IMR-90 (cell line): ENCODE results near the gene KIF18A. TPM values are rescaled to one million over a fixed set of nuclear protein-coding genes. Genes with fewer than 3 reads are reported as not detected.

Experiments
- ATAC-seq: fragments of 200-7000 bp; cut with Tn5 transposase; 2 replicates; pipeline ENCODE4 v1.9.1; 2020; ENCODE audit warnings: low read depth, mild to moderate bottlenecking, moderate library complexity
- BruUV-seq: library from RNA; stranded (reverse); fragments of 400-500 nt; replicated peaks from 2 replicates; lab custom pipeline; 2021; lab: Mats Ljungman, UMichigan
- CTCF ChIA-PET: fragments of 300-600 bp; formaldehyde crosslinking; extraction: SDS; loops from one replicate; lab custom pipeline; 2021; ENCODE audit warnings: antibody characterized with exemption; lab: Yijun Ruan, JAX
- POLR2A ChIA-PET: fragments of 300-600 bp; sonication (Branson Sonifier 250); formaldehyde crosslinking; loops from one replicate; lab custom pipeline; 2022; ENCODE audit warnings: antibody characterized with exemption; ENCODE audit not compliant: unreplicated experiment; lab: Charles Lee
- DNase-seq: peaks from one replicate; pipeline ENCODE4 v3.0.0; 2013
- H2AFZ ChIP-seq: replicated peaks from 2 replicates; pipeline ENCODE3; 2013; ENCODE audit warnings: low read length, mild to moderate bottlenecking; ENCODE audit not compliant: poor library complexity
- H2AK5ac ChIP-seq: 2 replicates; pipeline ENCODE4 v1.6.1; 2013; ENCODE audit warnings: low read depth, low read length, inconsistent platforms
- H2AK9ac ChIP-seq: replicated peaks from 2 replicates; pipeline ENCODE3; 2013; ENCODE audit warnings: mild to moderate bottlenecking, low read depth, low read length, moderate library complexity; ENCODE audit not compliant: poor library complexity
- H2BK120ac ChIP-seq: 2 replicates; pipeline ENCODE4 v1.6.1; 2013; ENCODE audit warnings: low read depth, low read length, inconsistent platforms
- H2BK15ac ChIP-seq: 3 replicates; pipeline ENCODE4 v1.6.1; 2013; ENCODE audit warnings: low read depth, low read length, inconsistent platforms
- H2BK20ac ChIP-seq: 2 replicates; pipeline ENCODE4 v1.6.1; 2013; ENCODE audit warnings: low read depth, mild to moderate bottlenecking, inconsistent platforms, low read length, moderate library complexity
- H2BK5ac ChIP-seq: 2 replicates; pipeline ENCODE4 v1.6.1; 2013; ENCODE audit warnings: mild to moderate bottlenecking, low read depth, low read length, inconsistent platforms; ENCODE audit not compliant: poor library complexity, severe bottlenecking
- H3K14ac ChIP-seq: replicated peaks from 2 replicates; pipeline ENCODE4 v1.6.1; 2013; ENCODE audit warnings: low read depth, low read length, inconsistent platforms
- H3K18ac ChIP-seq: 2 replicates; pipeline ENCODE4 v1.6.1; 2013; ENCODE audit warnings: low read depth, low read length, control low read depth
- H3K23ac ChIP-seq: 2 replicates; pipeline ENCODE4 v1.6.1; 2013; ENCODE audit warnings: low read depth, low read length, inconsistent platforms
- H3K27ac ChIP-seq: 2 replicates; pipeline ENCODE4 v1.5.1; 2013; ENCODE audit warnings: mild to moderate bottlenecking, control low read depth, low read length; ENCODE audit not compliant: insufficient read depth
- H3K27me3 ChIP-seq: 2 replicates; pipeline ENCODE4 v1.6.1; 2013; ENCODE audit warnings: low read length; ENCODE audit not compliant: control insufficient read depth, insufficient read depth
- H3K36me3 ChIP-seq: 2 replicates; pipeline ENCODE4 v1.6.1; 2013; ENCODE audit warnings: low read length, mixed read lengths; ENCODE audit not compliant: control insufficient read depth, insufficient read depth
- H3K4ac ChIP-seq: 2 replicates; pipeline ENCODE4 v1.6.1; 2013; ENCODE audit warnings: low read depth, low read length, inconsistent platforms
- H3K4me1 ChIP-seq: 2 replicates; pipeline ENCODE4 v1.6.1; 2013; ENCODE audit warnings: low read length, mixed read lengths; ENCODE audit not compliant: control insufficient read depth, insufficient read depth
- H3K4me2 ChIP-seq: 2 replicates; pipeline ENCODE4 v1.6.1; 2013; ENCODE audit warnings: low read depth, mild to moderate bottlenecking, control low read depth, low read length, moderate library complexity
- H3K4me3 ChIP-seq: 2 replicates; pipeline ENCODE4 v1.5.1; 2013; ENCODE audit warnings: low read depth, mild to moderate bottlenecking, control low read depth, low read length, moderate library complexity; ENCODE audit not compliant: insufficient read depth
- H3K56ac ChIP-seq: 2 replicates; pipeline ENCODE4 v1.6.1; 2013; ENCODE audit warnings: low read length, inconsistent platforms; ENCODE audit not compliant: insufficient read depth; ENCODE audit errors: extremely low read depth
- H3K79me1 ChIP-seq, 2 experiments: 2 replicates each; pipeline ENCODE4 v1.6.1; 2013; ENCODE audit warnings: low read length in 2 of 2, inconsistent platforms in 1 of 2, low read depth in 1 of 2
- H3K9ac ChIP-seq: 2 replicates; pipeline ENCODE4 v1.6.1; 2013; ENCODE audit warnings: low read depth, low read length, control low read depth
- H3K9me1 ChIP-seq: 2 replicates; pipeline ENCODE4 v1.6.1; 2013; ENCODE audit warnings: low read length, inconsistent platforms; ENCODE audit not compliant: insufficient read depth
- H3K9me3 ChIP-seq: 2 replicates; pipeline ENCODE4 v1.6.1; 2013; ENCODE audit warnings: low read length; ENCODE audit not compliant: control insufficient read depth, insufficient read depth
- H4K20me1 ChIP-seq: 2 replicates; pipeline ENCODE4 v1.6.1; 2013; ENCODE audit warnings: low read length, inconsistent platforms; ENCODE audit not compliant: insufficient read depth
- H4K5ac ChIP-seq: 2 replicates; pipeline ENCODE4 v1.6.1; 2013; ENCODE audit warnings: mild to moderate bottlenecking, low read depth, low read length, control low read depth
- H4K8ac ChIP-seq, 2 experiments: 2 replicates each; pipeline ENCODE4 v1.6.1; 2013; ENCODE audit warnings: low read depth in 2 of 2, low read length in 2 of 2, control low read depth in 1 of 2, inconsistent platforms in 1 of 2
- H4K91ac ChIP-seq: 2 replicates; pipeline ENCODE4 v1.6.1; 2013; ENCODE audit warnings: low read depth, low read length, inconsistent platforms; ENCODE audit not compliant: insufficient read depth
- BHLHE40 ChIP-seq: fragments of 150-350 bp; IDR thresholded peaks from 2 replicates; pipeline ENCODE4 v1.6.1; 2016; ENCODE audit warnings: mild to moderate bottlenecking, low read depth, low read length
- CHD1 ChIP-seq: IDR thresholded peaks from 2 replicates; pipeline ENCODE4 v1.6.1; 2012; ENCODE audit warnings: low read depth, low read length, improper control_type of control experiment
- FOS ChIP-seq: fragments of 150-350 bp; IDR thresholded peaks from 2 replicates; pipeline ENCODE4 v1.6.1; 2016; ENCODE audit warnings: low read depth, low read length
- MAFK ChIP-seq: IDR thresholded peaks from 2 replicates; pipeline ENCODE4 v1.6.1; 2012; ENCODE audit warnings: low read depth, low read length, improper control_type of control experiment
- MAZ ChIP-seq: IDR thresholded peaks from 2 replicates; pipeline ENCODE4 v1.6.1; 2012; ENCODE audit warnings: low read depth, mild to moderate bottlenecking, low read length, improper control_type of control experiment, moderate library complexity, borderline replicate concordance
- MXI1 ChIP-seq: IDR thresholded peaks from 2 replicates; pipeline ENCODE4 v1.6.1; 2012; ENCODE audit warnings: low read depth, mild to moderate bottlenecking, low read length, moderate library complexity, borderline replicate concordance
- NFE2L2 ChIP-seq: fragments of 150-350 bp; IDR thresholded peaks from 2 replicates; pipeline ENCODE4 v1.6.1; 2016; ENCODE audit warnings: low read depth, mild to moderate bottlenecking, low read length
- RAD21 ChIP-seq: IDR thresholded peaks from 2 replicates; pipeline ENCODE4 v1.6.1; 2012; ENCODE audit warnings: low read length, improper control_type of control experiment
- SMC3 ChIP-seq: fragments of 150-350 bp; IDR thresholded peaks from 2 replicates; pipeline ENCODE4 v1.6.1; 2016; ENCODE audit warnings: low read depth, mild to moderate bottlenecking, antibody characterized with exemption, low read length, moderate library complexity
- WGBS, 2 experiments: methylation state at CpG; one replicate each; pipeline versions ENCODE4 v1.1.5 to v1.1.7; 2013; ENCODE audit warnings: missing lambda C conversion rate in 2 of 2; ENCODE audit not compliant: insufficient read length in 1 of 2; ENCODE audit errors: extremely low coverage in 2 of 2; 5-methylcytosine and 5-hydroxymethylcytosine counted together
- dilution Hi-C: fragments of 300-500 bp; cut with HindIII; formaldehyde crosslinking; loops from one replicate; pipeline ENCODE4 v1.14.3; 2018; ENCODE audit warnings: low sequenced_read_pairs; ENCODE audit not compliant: unreplicated experiment
- in situ Hi-C: fragments of 300-500 bp; cut with MboI; formaldehyde crosslinking; loops from 3 replicates; pipeline ENCODE4 v1.14.3; 2019; ENCODE audit warnings: low sequenced_read_pairs, inconsistent platforms, mixed read lengths
- intact Hi-C: fragments of 100-400 bp; cut with micrococcal nuclease; formaldehyde crosslinking; loops from 2 replicates; pipeline ENCODE4 v1.10.0; 2022
- polyA plus RNA-seq, 3 experiments: library from polyadenylated mRNA; depleted of rRNA; stranded (reverse); fragments of >200 nt; gene quantifications; 2 replicates each; pipeline ENCODE4 v1.2.3, GENCODE V29; 2012; ENCODE audit warnings: low replicate concordance in 1 of 3
- total RNA-seq: library from RNA; depleted of rRNA; stranded (reverse); fragments of >200 nt; gene quantifications from 2 replicates; pipeline ENCODE4 v1.2.3, GENCODE V29; 2012
- TF ChIP-seq, protein P1 (sequence below): fragments of 150-350 bp; IDR thresholded peaks from 2 replicates; pipeline ENCODE4 v1.6.1; 2017; ENCODE audit warnings: mild to moderate bottlenecking, antibody characterized with exemption, low read length, low read depth

KIF18A gene
- total and polyA plus RNA-seq, 2 of the 4 experiments (the other 2 are of a cell fraction): 8.9 to 24.4 TPM

DNA sequence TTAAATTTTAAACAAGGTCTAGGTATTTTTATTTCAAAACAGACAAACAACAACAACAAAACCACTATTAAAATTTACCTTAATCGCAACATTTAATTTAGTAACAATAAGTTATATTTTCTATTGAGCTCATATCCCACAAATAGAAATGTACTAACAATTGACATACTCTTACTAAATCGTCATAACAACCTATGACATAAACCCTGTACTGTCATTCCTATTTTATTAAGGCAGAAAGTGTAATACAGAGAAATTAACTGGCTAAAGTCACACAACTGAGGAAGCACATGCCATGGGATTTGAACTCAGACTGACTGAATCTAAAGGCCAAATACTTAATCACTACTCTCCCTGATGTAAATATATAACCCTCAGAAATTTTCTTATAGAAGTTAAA lies 3.0 kb downstream of the KIF18A start:
- H4K91ac ChIP-seq: no peak overlapping the region
- dilution Hi-C loops: no loop called here
- no peak overlapping the region for H3K4me3 ChIP-seq
- no peak overlapping the region for H2BK15ac ChIP-seq
- no peaks in the 10 kb centered on the region for H3K36me3 ChIP-seq
- POLR2A ChIA-PET: no interaction called here
- CTCF ChIA-PET: interaction anchor here (0.6 kb wide), 1 partner anchor 399 kb away, joined by 4 read pairs; no protein-coding TSS in a partner anchor
- 0 out of 4 replicates have a peak overlapping the region, but pooled peaks of 1 of the 2 experiments have one; percentile 47 for H4K8ac ChIP-seq
- no peak overlapping the region; the same call in 1 of the 2 replicates for H2BK120ac ChIP-seq
- ATAC-seq: no peak
- peaks cover 6 to 31% of the 10 kb centered on the region in 2 experiments; a peak in 3 of 4 replicates for H3K79me1 ChIP-seq
- no peaks in the 10 kb centered on the region for H4K20me1 ChIP-seq
- no peak overlapping the region; the same call in 1 of the 2 replicates for H3K23ac ChIP-seq
- no peak overlapping the region for H2AK9ac ChIP-seq
- intact Hi-C loops: loop anchor here (5.0 kb wide), 2 partner anchors 422 to 592 kb away; no protein-coding TSS in a partner anchor
- no peaks in the 10 kb centered on the region for H3K27me3 ChIP-seq
- peak overlapping the region; percentile 59 for H2BK5ac ChIP-seq
- H3K4me1 ChIP-seq: no peaks in the 10 kb centered on the region; the same call in 1 of the 2 replicates
- no peak overlapping the region for H3K14ac ChIP-seq
- peak overlapping the region; percentile 43; the same call in 1 of the 2 replicates for H3K9ac ChIP-seq
- BruUV-seq: no TSS peak
- peak overlapping the region; percentile 20 for H3K4me2 ChIP-seq
- in situ Hi-C loops: loop anchor here (10.0 kb wide), 2 partner anchors 400 to 1230 kb away; partner anchors contain the start of gene BDNF
- no peak for DNase-seq
- no peaks in the 10 kb centered on the region for H3K9me1 ChIP-seq
- H4K5ac ChIP-seq: no peak overlapping the region
- TF ChIP-seq MAZ: no peak
- no peak for TF ChIP-seq NFE2L2
- TF ChIP-seq MAFK: no peak
- TF ChIP-seq, protein P1, sequence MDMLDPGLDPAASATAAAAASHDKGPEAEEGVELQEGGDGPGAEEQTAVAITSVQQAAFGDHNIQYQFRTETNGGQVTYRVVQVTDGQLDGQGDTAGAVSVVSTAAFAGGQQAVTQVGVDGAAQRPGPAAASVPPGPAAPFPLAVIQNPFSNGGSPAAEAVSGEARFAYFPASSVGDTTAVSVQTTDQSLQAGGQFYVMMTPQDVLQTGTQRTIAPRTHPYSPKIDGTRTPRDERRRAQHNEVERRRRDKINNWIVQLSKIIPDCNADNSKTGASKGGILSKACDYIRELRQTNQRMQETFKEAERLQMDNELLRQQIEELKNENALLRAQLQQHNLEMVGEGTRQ: no peak
- no peak for TF ChIP-seq MXI1
- TF ChIP-seq BHLHE40: no peak
- no peak for TF ChIP-seq CHD1
- TF ChIP-seq RAD21: no peak
- TF ChIP-seq FOS: no peak
- TF ChIP-seq SMC3: no peak
- WGBS, 2 experiments: 100% methylated on average over 1 of the region's 2 CpGs; no CpG with 5 or more reads in 1 of the 2 experiments
- H2AFZ ChIP-seq: no peak overlapping the region
- no peak overlapping the region for H3K27ac ChIP-seq
- H2AK5ac ChIP-seq: no peak overlapping the region
- no peak overlapping the region for H2BK20ac ChIP-seq
- no peak overlapping the region for H3K18ac ChIP-seq
- no peak overlapping the region for H3K4ac ChIP-seq
- H3K9me3 ChIP-seq: no peaks in the 10 kb centered on the region
- no peak overlapping the region for H3K56ac ChIP-seq
